ENCODE results near the gene LCN6. TPM values are rescaled to one million over a fixed set of nuclear protein-coding genes. Genes with fewer than 3 reads are reported as not detected.

LCN6 gene
- total and polyA plus RNA-seq, 2 of the 13 experiments (the other 11 are each of a cell fraction or from before 2014, with no cell fraction given) = not detected

DNA sequence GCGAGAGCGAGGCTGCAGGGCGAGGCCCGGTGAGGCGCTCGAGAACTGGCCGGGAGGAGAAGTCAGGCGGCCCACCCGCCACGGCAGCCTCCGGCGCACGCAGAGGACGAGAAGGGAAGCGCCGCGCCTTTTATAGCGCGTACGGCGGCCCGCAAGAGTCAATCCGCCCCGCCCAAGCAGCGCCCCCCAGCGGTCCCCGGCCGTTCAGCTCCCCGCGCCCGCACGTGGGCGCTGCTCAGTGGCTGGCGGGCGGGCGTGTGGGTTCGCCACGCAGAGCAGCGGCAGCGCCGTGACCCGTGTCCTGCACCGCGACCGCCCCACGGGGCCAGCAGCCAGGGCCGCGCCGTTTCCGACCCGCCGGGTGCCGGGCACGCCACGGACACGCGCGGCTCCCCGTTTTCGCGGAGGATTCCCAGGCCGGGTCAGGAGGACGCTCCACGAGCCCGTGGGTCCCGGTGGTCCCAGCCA is 20.2 kb downstream of the LCN6 start (continued):
- TF ChIP-seq, protein P1, sequence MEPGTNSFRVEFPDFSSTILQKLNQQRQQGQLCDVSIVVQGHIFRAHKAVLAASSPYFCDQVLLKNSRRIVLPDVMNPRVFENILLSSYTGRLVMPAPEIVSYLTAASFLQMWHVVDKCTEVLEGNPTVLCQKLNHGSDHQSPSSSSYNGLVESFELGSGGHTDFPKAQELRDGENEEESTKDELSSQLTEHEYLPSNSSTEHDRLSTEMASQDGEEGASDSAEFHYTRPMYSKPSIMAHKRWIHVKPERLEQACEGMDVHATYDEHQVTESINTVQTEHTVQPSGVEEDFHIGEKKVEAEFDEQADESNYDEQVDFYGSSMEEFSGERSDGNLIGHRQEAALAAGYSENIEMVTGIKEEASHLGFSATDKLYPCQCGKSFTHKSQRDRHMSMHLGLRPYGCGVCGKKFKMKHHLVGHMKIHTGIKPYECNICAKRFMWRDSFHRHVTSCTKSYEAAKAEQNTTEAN (CRISPR knock-in tag; conservative IDR thresholded peaks at IDR 0.05) = peak; percentile 90
- TF ChIP-seq FOXP1 (IDR thresholded peaks at IDR 0.05) (no peak), FOXP1 (CRISPR knock-in tag; IDR thresholded peaks at IDR 0.05) (no peak), MAFG (CRISPR knock-in tag; IDR thresholded peaks at IDR 0.05) (no peak), TRIM24 (CRISPR knock-in tag; IDR thresholded peaks at IDR 0.05) (no peak), GATA4 (IDR thresholded peaks at IDR 0.05; ENCODE audit: borderline replicate concordance, low read depth) (peak; percentile 91), ZNF329 (CRISPR knock-in tag; IDR thresholded peaks at IDR 0.05; ENCODE audit: low read depth) (peak; percentile 93), NFKBIZ (CRISPR knock-in tag; IDR thresholded peaks at IDR 0.05) (no peak), ADNP (CRISPR knock-in tag; IDR thresholded peaks at IDR 0.05) (peak; percentile 43; the same call in 1 of the 2 replicates), ZBTB37 (CRISPR knock-in tag; IDR thresholded peaks at IDR 0.05) (no peak), ELF4 (CRISPR knock-in tag; IDR thresholded peaks at IDR 0.05; ENCODE audit: borderline replicate concordance) (no peak), PBX3 (CRISPR knock-in tag; IDR thresholded peaks at IDR 0.05; ENCODE audit: borderline replicate concordance) (peak; percentile 76; the same call in 1 of the 2 replicates), ZNF776 (CRISPR knock-in tag; IDR thresholded peaks at IDR 0.05) (peak; percentile 97), ZNF563 (CRISPR knock-in tag; IDR thresholded peaks at IDR 0.05) (peak; percentile 84; the same call in 1 of the 2 replicates), CERS6 (CRISPR knock-in tag; IDR thresholded peaks at IDR 0.05) (peak; percentile 62; the same call in 1 of the 2 replicates), SP2 (CRISPR knock-in tag; IDR thresholded peaks at IDR 0.05) (peak; percentile 39), NCOR1 (IDR thresholded peaks at IDR 0.05; ENCODE audit: borderline replicate concordance, low read length) (no peak), NBN (conservative IDR thresholded peaks at IDR 0.05) (no peak), SRSF4 (IDR thresholded peaks at IDR 0.05; ENCODE audit: low read depth, low read length, poor library complexity, severe bottlenecking) (no peak), HDAC1 (CRISPR knock-in tag; IDR thresholded peaks at IDR 0.05) (peak; percentile 89), ZNF777 (CRISPR knock-in tag; IDR thresholded peaks at IDR 0.05) (peak; percentile 82)
- TF ChIP-seq, protein P2, sequence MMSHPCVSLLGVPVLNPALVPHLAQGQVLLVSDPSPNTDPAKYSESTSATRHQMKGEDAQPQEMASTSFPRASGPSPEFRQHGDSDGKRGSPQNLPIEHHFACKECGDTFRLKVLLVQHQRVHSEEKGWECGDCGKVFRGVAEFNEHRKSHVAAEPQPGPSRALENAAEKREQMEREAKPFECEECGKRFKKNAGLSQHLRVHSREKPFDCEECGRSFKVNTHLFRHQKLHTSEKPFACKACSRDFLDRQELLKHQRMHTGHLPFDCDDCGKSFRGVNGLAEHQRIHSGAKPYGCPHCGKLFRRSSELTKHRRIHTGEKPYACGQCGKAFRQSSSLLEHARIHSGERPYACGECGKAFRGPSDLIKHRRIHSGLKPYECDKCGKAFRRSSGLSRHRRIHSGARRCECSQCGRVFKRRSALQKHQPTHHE (CRISPR knock-in tag; IDR thresholded peaks at IDR 0.05; ENCODE audit: borderline replicate concordance) = 0 out of 2 replicates have a peak, but pooled peaks have one; percentile 68
- TF ChIP-seq, protein P3, sequence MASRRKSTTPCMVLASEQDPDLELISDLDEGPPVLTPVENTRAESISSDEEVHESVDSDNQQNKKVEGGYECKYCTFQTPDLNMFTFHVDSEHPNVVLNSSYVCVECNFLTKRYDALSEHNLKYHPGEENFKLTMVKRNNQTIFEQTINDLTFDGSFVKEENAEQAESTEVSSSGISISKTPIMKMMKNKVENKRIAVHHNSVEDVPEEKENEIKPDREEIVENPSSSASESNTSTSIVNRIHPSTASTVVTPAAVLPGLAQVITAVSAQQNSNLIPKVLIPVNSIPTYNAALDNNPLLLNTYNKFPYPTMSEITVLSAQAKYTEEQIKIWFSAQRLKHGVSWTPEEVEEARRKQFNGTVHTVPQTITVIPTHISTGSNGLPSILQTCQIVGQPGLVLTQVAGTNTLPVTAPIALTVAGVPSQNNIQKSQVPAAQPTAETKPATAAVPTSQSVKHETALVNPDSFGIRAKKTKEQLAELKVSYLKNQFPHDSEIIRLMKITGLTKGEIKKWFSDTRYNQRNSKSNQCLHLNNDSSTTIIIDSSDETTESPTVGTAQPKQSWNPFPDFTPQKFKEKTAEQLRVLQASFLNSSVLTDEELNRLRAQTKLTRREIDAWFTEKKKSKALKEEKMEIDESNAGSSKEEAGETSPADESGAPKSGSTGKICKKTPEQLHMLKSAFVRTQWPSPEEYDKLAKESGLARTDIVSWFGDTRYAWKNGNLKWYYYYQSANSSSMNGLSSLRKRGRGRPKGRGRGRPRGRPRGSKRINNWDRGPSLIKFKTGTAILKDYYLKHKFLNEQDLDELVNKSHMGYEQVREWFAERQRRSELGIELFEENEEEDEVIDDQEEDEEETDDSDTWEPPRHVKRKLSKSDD (CRISPR knock-in tag; IDR thresholded peaks at IDR 0.05; ENCODE audit: low read depth) = peak; percentile 66; the same call in 1 of the 2 replicates
